ENCODE measurements around the gene RNF112.

Gene RNF112

DNA sequence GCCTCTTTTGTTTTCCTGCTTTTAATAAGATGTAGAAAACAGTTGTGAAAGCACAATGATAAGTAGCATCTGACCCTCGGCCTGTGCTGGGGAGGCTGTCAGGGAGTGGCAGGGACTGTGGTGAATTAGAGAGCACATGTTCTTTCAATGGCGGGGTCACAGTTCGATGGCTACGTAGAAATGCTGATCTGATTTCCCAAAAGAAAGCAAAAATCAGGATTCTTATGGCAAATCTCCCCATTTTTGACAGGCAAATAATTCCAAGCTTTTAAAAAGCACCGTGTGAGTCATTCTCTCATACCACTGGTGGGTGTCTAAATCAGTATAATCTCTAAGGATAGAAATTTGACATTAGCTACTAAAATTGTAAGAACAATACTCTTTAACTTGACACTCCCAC, 36.9 kb upstream of the RNF112 start:
- no peak for DNase-seq (ENCODE audit: low spot score)

DNA sequence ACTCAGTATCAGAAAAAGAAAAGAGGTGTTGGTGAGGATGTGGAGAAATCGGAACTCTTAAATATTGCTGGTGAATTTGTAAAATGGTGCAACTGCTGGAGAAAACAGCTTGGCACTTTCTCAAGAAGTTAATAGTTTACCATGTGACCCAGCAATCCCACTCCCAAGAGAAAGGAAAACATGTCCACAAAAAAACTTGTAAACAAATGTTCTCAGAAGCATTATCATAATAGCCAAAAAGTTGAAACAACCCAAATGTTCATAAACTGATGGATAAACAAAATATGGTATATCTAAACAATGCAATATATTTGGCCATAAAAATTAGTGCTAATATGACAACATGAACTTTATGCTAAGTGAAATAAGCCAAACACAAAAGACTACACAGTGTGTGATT, 35.3 kb upstream of the RNF112 start:
- no peak for DNase-seq (ENCODE audit: low spot score)

DNA sequence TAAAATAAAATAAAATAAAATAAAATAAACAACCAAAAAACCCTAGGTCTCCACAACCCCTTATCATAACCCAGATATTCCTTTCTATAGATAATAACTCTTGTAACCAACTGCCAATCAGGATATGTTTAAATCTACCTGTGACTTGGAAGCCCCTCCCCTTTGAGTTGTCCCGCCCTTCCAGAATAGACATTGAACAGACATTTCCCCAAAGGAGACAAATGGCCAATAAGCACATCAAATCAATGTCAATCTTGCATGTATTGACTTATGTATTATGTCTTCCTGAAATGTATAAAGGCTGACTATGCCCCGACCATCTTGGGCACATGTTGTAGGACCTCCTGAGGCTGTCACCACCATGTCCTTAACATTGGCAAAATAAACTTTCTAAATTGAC, 34.2 kb upstream of the RNF112 start:
- no peak for DNase-seq (ENCODE audit: low spot score)

DNA sequence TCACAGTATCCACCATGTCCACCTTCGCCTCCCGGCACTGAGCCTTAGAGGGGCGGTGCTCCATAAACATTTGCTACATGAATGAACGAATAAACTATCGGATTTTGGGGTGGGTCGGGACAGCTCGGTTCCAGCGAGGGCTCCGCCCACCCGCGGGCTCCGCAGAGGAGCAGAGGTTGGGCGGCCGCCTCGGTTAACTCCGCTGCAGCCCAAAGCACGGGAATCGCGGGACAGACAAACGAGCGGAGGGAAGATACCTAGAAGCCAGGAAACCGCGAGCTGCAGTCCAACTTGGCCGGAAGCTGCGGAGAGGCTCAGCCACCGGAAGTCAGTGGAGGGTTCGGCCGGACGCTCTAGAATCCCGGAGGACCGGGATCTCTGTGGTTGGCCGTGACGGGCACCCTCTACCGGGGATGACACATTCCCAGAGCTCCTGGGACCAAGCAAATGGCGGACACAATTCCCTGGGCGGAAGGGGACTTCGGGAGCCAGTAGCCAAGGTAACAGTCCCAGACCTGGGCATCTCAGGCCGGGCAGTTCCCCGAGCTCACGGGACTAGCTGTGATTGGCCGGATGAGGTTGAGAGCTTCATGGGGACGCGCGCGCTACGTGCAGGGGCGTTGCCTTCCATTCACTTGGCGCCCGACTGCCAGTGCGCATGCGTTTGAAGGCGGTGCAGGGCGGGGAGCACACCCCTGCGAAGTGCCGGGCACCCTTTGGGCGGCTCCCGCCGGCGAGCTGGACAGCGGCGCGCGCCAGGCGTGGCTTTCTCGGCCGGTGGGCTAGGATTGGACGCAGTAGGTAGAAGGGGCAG, 33.2 kb upstream of the RNF112 start:
- DNase-seq (ENCODE audit: low spot score) = peak; percentile 98

DNA sequence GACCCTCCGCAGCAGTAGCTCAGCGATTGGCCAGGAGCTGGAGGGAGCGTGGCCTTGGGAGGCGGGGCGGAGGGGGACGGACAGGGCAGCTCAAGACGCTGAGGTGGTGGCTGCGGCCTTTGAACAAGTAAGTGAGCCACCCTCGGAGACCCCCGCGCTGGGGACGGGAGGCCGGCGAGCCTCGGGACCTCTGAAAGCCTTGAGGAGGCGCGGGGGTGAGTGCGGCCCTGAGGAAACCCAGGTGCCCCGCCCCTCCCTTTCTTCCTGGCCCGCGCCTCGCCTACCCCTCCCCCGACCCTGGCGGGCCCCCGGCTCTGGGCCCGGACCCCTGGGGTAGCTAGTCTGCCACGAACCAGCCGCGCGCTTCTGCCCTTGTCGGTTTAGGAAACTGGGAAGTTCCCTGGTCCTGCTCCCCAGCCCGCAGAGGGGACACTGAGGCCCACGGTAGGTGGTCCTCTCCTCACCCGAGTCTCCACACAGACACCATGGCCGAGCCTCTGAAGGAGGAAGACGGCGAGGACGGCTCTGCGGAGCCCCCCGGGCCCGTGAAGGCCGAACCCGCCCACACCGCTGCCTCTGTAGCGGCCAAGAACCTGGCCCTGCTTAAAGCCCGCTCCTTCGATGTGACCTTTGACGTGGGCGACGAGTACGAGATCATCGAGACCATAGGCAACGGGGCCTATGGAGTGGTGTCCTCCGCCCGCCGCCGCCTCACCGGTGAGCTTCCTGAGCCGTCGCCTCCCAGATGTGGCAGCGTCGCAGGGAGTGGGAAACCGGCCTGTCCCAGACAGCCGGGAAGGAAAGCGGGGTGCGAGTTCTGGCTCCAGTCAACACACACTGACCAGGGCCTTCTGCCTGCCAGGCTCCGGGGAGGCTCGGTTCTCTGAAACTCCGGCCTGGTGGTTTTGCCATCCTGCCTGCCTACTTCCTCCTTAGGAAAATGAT, 32.3 kb upstream of the RNF112 start, which contains the start of gene MAPK7:
MAPK7 (plus strand) TSS at position 83 of the 945 bp plus-strand sequence; CDS start at position 486, 403 bp downstream.
- DNase-seq (ENCODE audit: low spot score) = no peak

DNA sequence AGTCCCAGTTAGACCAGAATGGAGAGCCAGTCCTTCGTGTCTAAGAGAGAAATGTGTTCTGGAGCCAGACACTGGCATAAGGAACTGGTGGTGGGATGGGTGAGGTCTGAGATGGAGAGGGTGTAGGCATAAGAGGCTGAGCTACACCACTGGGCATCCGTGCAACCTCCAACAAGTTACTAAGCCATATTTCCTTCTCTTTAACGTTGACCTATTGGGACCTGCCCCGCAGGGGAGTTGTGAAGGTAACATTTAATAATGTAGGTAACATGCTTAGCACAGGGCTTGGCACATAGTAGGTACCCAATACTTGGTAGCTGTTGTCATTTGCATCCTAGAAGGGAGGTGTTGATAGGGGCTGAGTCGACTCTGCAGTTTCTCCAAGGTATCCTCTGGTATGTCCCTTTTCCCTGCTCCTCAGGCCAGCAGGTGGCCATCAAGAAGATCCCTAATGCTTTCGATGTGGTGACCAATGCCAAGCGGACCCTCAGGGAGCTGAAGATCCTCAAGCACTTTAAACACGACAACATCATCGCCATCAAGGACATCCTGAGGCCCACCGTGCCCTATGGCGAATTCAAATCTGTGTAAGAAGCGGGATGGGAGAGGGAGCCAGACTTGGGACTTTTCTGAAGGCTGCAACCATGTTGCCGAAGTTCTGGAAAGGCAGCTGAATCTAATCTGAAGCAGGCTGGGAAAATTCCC, 31.5 kb upstream of the RNF112 start:
- DNase-seq (ENCODE audit: low spot score) = no peak

DNA sequence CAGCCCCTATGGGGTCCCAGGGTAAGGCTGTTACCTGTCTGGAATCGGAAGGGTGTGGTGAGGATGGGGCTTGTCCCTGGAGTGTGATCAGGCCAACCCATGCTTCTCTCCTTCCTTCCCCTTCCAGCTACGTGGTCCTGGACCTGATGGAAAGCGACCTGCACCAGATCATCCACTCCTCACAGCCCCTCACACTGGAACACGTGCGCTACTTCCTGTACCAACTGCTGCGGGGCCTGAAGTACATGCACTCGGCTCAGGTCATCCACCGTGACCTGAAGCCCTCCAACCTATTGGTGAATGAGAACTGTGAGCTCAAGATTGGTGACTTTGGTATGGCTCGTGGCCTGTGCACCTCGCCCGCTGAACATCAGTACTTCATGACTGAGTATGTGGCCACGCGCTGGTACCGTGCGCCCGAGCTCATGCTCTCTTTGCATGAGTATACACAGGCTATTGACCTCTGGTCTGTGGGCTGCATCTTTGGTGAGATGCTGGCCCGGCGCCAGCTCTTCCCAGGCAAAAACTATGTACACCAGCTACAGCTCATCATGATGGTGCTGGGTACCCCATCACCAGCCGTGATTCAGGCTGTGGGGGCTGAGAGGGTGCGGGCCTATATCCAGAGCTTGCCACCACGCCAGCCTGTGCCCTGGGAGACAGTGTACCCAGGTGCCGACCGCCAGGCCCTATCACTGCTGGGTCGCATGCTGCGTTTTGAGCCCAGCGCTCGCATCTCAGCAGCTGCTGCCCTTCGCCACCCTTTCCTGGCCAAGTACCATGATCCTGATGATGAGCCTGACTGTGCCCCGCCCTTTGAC, 30.3 kb upstream of the RNF112 start:
- DNase-seq (ENCODE audit: low spot score) = no peak

DNA sequence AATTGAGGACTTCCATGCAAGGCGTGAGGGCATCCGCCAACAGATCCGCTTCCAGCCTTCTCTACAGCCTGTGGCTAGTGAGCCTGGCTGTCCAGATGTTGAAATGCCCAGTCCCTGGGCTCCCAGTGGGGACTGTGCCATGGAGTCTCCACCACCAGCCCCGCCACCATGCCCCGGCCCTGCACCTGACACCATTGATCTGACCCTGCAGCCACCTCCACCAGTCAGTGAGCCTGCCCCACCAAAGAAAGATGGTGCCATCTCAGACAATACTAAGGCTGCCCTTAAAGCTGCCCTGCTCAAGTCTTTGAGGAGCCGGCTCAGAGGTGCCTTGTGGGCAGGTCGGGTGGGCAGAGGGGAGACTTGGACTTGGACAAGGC, 29.7 kb upstream of the RNF112 start:
- no peak for DNase-seq (ENCODE audit: low spot score)

DNA sequence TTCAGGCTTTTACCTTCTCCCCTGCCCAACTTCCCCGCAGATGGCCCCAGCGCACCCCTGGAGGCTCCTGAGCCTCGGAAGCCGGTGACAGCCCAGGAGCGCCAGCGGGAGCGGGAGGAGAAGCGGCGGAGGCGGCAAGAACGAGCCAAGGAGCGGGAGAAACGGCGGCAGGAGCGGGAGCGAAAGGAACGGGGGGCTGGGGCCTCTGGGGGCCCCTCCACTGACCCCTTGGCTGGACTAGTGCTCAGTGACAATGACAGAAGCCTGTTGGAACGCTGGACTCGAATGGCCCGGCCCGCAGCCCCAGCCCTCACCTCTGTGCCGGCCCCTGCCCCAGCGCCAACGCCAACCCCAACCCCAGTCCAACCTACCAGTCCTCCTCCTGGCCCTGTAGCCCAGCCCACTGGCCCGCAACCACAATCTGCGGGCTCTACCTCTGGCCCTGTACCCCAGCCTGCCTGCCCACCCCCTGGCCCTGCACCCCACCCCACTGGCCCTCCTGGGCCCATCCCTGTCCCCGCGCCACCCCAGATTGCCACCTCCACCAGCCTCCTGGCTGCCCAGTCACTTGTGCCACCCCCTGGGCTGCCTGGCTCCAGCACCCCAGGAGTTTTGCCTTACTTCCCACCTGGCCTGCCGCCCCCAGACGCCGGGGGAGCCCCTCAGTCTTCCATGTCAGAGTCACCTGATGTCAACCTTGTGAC, 29.1 kb upstream of the RNF112 start:
- DNase-seq (ENCODE audit: low spot score) = no peak

DNA sequence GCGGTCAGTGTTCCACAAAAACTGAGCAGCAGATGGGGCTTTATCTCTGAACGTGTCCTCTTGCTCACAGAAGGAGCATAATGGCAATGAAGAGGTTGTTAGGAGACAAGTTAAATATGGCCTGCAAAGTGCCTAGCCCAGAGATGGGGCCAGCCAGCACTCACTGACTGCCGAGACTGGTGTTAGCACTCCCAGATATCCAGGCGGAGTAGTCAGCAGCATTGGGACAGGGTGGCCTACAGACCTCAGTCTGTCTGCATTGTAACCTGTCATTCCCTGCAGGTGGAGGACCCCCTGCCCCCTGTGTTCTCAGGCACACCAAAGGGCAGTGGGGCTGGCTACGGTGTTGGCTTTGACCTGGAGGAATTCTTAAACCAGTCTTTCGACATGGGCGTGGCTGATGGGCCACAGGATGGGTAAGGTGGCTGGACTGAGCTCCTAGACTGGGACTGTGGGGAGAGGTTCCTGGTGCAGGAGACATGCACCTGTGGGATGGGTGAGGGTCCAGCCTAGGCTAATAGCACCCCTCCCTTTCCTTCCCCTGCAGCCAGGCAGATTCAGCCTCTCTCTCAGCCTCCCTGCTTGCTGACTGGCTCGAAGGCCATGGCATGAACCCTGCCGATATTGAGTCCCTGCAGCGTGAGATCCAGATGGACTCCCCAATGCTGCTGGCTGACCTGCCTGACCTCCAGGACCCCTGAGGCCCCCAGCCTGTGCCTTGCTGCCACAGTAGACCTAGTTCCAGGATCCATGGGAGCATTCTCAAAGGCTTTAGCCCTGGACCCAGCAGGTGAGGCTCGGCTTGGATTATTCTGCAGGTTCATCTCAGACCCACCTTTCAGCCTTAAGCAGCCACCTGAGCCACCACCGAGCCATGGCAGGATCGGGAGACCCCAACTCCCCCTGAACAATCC, 28.2 kb upstream of the RNF112 start:
- no peak for DNase-seq (ENCODE audit: low spot score)

DNA sequence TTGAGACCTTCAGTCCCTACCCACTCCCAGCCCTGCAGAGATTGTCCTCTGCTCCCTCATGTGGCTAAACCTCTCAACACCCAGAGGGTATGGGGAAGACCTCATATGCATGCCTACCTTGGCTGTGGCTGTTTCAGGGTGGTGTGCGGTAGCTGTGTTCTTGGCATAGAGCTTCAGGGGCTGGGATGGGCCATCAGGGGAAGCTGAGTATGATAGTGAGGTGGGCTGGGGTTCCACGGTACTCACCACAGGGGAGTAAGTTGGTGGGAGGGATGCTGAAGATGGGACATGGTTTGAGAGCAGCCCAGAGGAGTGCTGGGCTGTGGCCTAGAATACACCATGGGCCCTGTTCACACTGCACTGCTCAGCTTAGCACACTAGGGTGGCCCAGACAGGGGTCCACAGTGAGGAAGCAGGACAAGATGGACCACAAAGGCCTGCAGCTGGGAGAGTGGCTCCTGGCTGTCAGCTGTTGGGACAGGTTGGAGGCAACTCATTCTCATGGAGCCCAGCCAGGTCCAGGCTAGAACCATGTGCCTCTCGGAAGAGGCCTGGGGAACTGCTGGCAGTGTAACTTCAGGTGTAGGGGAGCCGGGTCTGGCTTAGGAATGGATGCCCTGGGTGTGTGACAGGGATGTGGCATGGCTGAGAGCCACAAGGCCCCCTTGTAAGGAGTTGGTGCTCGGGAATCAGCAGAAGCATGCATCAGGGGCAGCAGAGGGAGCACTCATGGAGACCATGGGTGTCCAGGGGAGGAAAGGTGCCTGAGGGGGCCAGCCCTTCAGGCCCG, 27.2 kb upstream of the RNF112 start:
- DNase-seq (ENCODE audit: low spot score) = no peak

DNA sequence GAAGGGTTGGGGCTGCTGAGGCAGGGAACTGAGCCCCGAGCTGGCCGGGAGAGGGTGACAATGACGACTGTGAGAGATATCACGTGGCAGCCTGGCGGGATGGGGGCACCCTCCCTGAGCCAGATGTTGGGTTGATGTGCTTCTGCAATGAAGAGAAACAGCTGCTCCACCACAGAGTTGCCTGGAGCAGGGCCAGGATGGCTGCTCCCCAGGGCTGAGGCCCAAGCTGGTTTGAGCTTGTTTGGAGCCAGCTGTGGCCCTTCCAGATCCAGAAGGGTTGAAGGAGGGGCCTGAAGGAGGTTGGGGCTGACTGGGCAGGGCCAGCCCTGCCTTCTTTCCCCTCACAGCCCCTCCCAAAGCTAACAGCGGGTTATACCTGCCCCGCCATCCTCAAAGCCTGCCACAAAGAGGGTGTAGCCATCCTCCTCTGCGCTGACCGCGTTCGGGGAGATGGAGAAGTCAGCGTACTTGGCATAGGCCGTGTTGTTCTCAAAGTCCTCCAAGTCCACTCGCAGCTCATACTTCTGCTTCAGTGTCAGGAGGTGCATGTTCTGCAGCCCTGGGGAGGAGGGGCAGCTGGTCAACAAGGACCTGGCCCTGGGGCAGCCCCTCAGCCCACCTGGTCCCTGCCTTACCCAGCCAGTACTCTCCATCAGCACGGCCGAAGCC, 26.2 kb upstream of the RNF112 start:
- DNase-seq (ENCODE audit: low spot score) = peak; percentile 79

DNA sequence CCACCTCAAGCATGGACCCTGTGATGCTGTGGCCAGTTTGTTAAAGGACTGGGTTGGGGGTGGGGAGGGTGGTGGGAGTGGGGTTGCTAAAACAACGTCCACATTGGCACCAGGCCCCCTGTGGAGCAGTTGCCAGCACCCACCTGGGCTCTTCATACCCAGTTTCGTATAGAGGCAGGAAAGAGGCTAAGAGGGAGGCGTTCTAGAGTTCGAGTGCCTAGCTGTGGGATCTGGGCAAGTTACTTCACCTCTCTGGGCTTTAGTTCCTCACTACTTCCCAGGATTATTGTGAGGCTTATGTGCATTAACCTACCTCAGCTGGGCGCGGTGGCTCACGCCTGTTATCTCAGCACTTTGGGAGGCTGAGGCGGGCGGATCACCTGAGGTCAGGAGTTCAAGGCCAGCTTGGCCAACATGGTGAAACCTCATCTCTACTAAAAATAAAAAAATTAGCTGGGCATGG, 25.5 kb upstream of the RNF112 start:
- DNase-seq (ENCODE audit: low spot score) = no peak

DNA sequence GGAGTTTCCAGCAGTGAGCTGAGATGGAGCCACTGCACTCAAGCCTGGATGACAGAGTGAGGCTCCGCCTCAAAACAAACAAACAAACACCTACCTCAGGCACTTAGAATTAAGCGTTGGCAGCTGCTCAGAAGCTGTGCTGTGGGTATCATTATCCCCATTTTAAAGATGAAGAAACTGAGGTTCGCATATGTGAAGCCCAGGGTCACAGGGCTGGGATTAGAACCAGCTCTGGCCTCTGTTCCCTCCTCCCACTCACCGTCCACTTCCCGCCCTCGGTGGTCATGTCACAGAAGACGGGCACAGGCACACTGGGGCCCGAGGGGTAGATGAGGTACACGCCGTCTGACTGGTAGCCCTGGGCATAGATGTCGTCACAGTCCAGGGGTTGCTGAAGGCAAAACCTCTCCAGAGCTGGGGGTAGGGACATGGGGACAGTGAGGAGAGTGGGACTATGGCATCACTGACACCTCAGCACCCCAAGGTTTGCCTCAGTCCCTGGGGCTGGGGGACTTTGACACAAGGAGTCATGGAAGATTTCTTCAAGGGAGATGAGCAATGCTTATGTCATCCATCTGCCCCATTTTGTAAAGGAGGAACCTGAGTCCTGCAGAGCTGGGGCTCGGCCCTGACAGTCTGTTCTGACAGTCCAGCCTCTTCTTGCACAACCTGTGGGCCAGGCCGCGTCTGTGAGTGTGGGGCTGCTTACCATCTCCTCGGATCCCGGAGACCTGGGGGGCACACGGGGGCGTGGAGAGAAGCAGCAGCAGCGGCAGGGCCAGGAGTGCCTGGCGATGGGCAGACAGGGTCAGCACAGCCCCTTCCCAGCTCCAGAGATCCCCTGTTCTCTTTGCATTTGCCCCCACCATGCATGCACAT, 24.7 kb upstream of the RNF112 start:
- DNase-seq (ENCODE audit: low spot score) = no peak

DNA sequence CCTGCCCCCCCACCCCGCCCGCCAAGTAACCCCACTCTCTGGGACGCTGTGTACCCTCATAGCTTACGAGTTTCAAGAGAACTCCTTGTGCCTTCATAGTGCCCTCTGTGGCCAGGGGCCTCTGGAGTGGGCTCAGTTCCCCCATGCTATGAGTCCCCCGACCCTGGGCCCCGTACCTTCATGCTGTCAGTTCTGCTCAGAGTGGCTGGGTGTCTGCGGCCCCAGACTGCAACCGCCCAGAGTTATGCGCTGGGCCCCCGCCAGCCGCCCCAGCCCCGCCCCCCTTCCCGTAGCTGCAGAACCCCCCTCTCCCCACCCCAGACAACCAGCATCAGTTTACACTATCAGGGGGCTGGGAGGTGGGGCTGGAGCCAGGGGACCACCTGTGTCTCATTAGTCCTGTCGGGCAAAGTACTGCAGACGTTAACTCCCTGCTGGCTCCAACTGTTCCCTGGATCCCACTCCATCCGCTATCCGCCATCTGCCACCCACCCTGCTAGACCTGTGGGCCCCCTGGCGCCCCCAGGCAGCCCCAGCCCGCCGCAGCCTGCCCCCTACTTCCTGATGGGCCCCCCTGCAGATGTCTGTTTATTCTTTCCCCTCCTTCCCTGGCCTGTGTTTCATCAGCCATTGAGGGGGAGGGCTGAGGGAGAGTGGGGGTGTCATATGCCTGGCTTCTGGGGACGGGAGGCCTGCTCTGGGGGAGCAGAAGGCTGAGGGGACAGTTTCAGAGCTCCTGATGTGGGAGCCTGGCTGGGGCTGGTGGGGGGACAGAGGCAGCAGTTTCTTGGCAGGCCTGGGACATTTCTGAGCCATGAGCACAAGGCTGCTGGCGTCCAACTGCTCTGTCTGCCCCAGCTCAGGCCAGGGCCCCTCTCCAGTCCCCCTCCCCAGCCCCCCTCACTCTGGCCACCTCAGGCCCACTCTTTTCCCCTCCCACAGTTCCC, 23.8 kb upstream of the RNF112 start, which contains the start of gene MFAP4:
MFAP4 (minus strand) TSS at position 217 of the 947 bp plus-strand sequence; CDS start at position 182, 35 bp downstream.
- DNase-seq (ENCODE audit: low spot score) = no peak

All from hematopoietic multipotent progenitor cell treated with erythropoietin and hydrocortisone succinate and interleukin-3 and kit ligand, for 15 days (in vitro differentiated cells).